Measurements from ENCODE around the gene IZUMO1R. TPM values are rescaled to one million over a fixed set of nuclear protein-coding genes. Genes with fewer than 3 reads are reported as not detected.

The IZUMO1R gene
- total RNA-seq, 1 donor from 2014 or later = not detected

GRCh38 chr11:94279996-94280395 lies 24.4 kb upstream of the IZUMO1R start:
- no peak overlapping the region for H3K27ac Mint-ChIP-seq
- peaks cover 17% of the 10 kb centered on the region for H3K4me1 Mint-ChIP-seq
- TF ChIP-seq, protein P1, sequence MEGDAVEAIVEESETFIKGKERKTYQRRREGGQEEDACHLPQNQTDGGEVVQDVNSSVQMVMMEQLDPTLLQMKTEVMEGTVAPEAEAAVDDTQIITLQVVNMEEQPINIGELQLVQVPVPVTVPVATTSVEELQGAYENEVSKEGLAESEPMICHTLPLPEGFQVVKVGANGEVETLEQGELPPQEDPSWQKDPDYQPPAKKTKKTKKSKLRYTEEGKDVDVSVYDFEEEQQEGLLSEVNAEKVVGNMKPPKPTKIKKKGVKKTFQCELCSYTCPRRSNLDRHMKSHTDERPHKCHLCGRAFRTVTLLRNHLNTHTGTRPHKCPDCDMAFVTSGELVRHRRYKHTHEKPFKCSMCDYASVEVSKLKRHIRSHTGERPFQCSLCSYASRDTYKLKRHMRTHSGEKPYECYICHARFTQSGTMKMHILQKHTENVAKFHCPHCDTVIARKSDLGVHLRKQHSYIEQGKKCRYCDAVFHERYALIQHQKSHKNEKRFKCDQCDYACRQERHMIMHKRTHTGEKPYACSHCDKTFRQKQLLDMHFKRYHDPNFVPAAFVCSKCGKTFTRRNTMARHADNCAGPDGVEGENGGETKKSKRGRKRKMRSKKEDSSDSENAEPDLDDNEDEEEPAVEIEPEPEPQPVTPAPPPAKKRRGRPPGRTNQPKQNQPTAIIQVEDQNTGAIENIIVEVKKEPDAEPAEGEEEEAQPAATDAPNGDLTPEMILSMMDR (IDR thresholded peaks at IDR 0.05; ENCODE audit: unreplicated experiment) = no peak
- no peak for DNase-seq (ENCODE audit: low spot score in 2 of 2, unreplicated experiment in 2 of 2)
- peaks cover 5% of the 10 kb centered on the region for H3K27me3 Mint-ChIP-seq (ENCODE audit: low read depth)
- H3K9me3 Mint-ChIP-seq = no peaks in the 10 kb centered on the region
- no peaks in the 10 kb centered on the region for H3K36me3 Mint-ChIP-seq
- H3K4me3 Mint-ChIP-seq = no peak overlapping the region

DNA sequence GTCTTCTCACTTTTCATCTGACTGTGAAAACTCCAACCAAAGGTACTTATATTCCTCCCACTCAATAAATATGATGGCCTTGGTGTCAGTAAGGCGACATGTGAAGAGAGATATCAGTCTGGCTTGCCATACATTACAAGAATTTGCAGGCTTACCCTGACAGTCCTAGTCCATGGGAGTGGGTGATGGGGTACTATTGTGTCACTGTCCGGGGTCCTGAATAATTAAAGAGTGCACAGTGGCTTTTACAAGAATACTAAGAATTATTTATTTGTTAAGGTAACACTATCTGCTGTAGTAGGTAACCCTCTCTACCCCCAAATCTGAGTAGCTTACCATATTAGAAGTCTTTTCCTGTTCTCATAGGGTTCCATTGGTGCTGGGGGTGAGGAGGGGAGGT lies 23.1 kb upstream of the IZUMO1R start:
- H3K9me3 Mint-ChIP-seq = no peaks in the 10 kb centered on the region
- peaks cover 17% of the 10 kb centered on the region for H3K4me1 Mint-ChIP-seq
- no peaks in the 10 kb centered on the region for H3K36me3 Mint-ChIP-seq
- DNase-seq (ENCODE audit: low spot score in 2 of 2, unreplicated experiment in 2 of 2) = no peak
- TF ChIP-seq, protein P1 (IDR thresholded peaks at IDR 0.05; ENCODE audit: unreplicated experiment) = no peak
- H3K27ac Mint-ChIP-seq = no peak overlapping the region
- no peak overlapping the region for H3K4me3 Mint-ChIP-seq
- H3K27me3 Mint-ChIP-seq (ENCODE audit: low read depth) = peaks cover 12% of the 10 kb centered on the region

DNA sequence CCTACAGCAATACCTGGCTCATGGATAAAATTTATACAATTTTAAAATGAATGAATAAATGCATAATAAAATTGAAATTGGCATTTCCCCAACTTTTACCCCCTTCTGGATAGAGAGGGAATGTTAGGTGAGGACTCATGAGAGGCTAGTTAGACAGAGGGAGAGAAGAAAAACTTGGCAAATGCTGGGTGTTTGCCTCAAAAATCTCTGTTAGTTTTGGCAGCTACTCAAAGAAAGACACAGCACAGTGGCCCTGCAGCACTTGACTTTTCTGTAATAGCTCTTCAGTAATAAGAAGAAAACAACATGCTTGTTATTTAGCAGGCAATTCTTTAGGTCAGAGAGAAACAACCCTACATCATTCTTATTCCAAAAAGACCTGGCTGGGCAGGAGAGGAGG lies 20.7 kb upstream of the IZUMO1R start:
- TF ChIP-seq, protein P1 (IDR thresholded peaks at IDR 0.05; ENCODE audit: unreplicated experiment) = no peak
- peaks cover 17% of the 10 kb centered on the region for H3K27me3 Mint-ChIP-seq (ENCODE audit: low read depth)
- no peaks in the 10 kb centered on the region for H3K36me3 Mint-ChIP-seq
- no peak overlapping the region for H3K27ac Mint-ChIP-seq
- no peak for DNase-seq (ENCODE audit: low spot score in 2 of 2, unreplicated experiment in 2 of 2)
- no peak overlapping the region for H3K4me3 Mint-ChIP-seq
- peaks cover 17% of the 10 kb centered on the region for H3K4me1 Mint-ChIP-seq
- H3K9me3 Mint-ChIP-seq = no peaks in the 10 kb centered on the region

- Mint-ChIP-seq H3K9me3 (peaks cover 14% of the 10 kb centered on the region), H3K4me1 (no peaks in the 10 kb centered on the region), H3K27ac (no peak overlapping the region), H3K4me3 (no peak overlapping the region), H3K27me3 (ENCODE audit: low read depth) (peaks cover 19% of the 10 kb centered on the region), H3K36me3 (no peaks in the 10 kb centered on the region)
- no peak for DNase-seq (ENCODE audit: low spot score in 2 of 2, unreplicated experiment in 2 of 2)
- TF ChIP-seq, protein P1 (IDR thresholded peaks at IDR 0.05; ENCODE audit: unreplicated experiment) = no peak
Measured at GRCh38 chr11:94295534-94295933, 8.8 kb upstream of the IZUMO1R start.

- TF ChIP-seq, protein P1 (IDR thresholded peaks at IDR 0.05; ENCODE audit: unreplicated experiment) = no peak
- H3K4me3 Mint-ChIP-seq = no peak overlapping the region
- H3K9me3 Mint-ChIP-seq = no peaks in the 10 kb centered on the region
- H3K4me1 Mint-ChIP-seq = no peaks in the 10 kb centered on the region
- H3K27me3 Mint-ChIP-seq (ENCODE audit: low read depth) = peaks cover 36% of the 10 kb centered on the region
- H3K36me3 Mint-ChIP-seq = no peaks in the 10 kb centered on the region
- no peak overlapping the region for H3K27ac Mint-ChIP-seq
- no peak for DNase-seq (ENCODE audit: low spot score in 2 of 2, unreplicated experiment in 2 of 2)
Measured at GRCh38 chr11:94297985-94298576, 6.3 kb upstream of the IZUMO1R start.

GRCh38 chr11:94302776-94303175 lies 1.6 kb upstream of the IZUMO1R start:
- Mint-ChIP-seq H3K27me3 (ENCODE audit: low read depth) (peaks cover 43% of the 10 kb centered on the region), H3K4me1 (peaks cover 10% of the 10 kb centered on the region), H3K27ac (no peak overlapping the region), H3K36me3 (no peaks in the 10 kb centered on the region), H3K4me3 (no peak overlapping the region), H3K9me3 (no peaks in the 10 kb centered on the region)
- DNase-seq (ENCODE audit: low spot score in 2 of 2, unreplicated experiment in 2 of 2) = no peak
- TF ChIP-seq, protein P1 (IDR thresholded peaks at IDR 0.05; ENCODE audit: unreplicated experiment) = no peak

Data from mesothelial cell of epicardium (in vitro differentiated cells).